ENCODE measurements around the gene RAB11FIP2. TPM values are rescaled to one million over a fixed set of nuclear protein-coding genes. Genes with fewer than 3 reads are reported as not detected.

Gene RAB11FIP2
- total RNA-seq, 2 experiments from 2014 or later: 20.9 to 27.0 TPM

GRCh38 chr10:117997673-117998072 is 49.1 kb downstream of the RAB11FIP2 start:
- DNase-seq (ENCODE audit: low spot score): no peak
- Histone ChIP-seq H3K4me2 (ENCODE audit: low read length) (no peak overlapping the region), H3K27ac (ENCODE audit: low read depth, low read length, poor library complexity, severe bottlenecking) (no peak overlapping the region), H3K4me3 (ENCODE audit: low read depth, low read length, poor library complexity, severe bottlenecking) (no peak overlapping the region), H3K36me3 (ENCODE audit: insufficient read depth, low read length) (0 out of 2 replicates have a peak, but pooled peaks cover 10% of the 10 kb centered on the region), H4K20me1 (ENCODE audit: insufficient read depth, low read length) (no peaks in the 10 kb centered on the region), H3K9me3 (ENCODE audit: low read length) (no peaks in the 10 kb centered on the region), H2AFZ (ENCODE audit: low read length) (no peak overlapping the region), H3K4me1 (ENCODE audit: insufficient read depth, low read length, poor library complexity, severe bottlenecking) (no peaks in the 10 kb centered on the region), H3K79me2 (ENCODE audit: insufficient read depth, low read depth, low read length) (no peaks in the 10 kb centered on the region), H3K9me2 (ENCODE audit: insufficient read depth, low read length) (no peaks in the 10 kb centered on the region)
- TF ChIP-seq EZH2phosphoT487 (IDR thresholded peaks at IDR 0.05; ENCODE audit: borderline replicate concordance, low read depth, low read length): no peak
- TF ChIP-seq, protein P1, sequence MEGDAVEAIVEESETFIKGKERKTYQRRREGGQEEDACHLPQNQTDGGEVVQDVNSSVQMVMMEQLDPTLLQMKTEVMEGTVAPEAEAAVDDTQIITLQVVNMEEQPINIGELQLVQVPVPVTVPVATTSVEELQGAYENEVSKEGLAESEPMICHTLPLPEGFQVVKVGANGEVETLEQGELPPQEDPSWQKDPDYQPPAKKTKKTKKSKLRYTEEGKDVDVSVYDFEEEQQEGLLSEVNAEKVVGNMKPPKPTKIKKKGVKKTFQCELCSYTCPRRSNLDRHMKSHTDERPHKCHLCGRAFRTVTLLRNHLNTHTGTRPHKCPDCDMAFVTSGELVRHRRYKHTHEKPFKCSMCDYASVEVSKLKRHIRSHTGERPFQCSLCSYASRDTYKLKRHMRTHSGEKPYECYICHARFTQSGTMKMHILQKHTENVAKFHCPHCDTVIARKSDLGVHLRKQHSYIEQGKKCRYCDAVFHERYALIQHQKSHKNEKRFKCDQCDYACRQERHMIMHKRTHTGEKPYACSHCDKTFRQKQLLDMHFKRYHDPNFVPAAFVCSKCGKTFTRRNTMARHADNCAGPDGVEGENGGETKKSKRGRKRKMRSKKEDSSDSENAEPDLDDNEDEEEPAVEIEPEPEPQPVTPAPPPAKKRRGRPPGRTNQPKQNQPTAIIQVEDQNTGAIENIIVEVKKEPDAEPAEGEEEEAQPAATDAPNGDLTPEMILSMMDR (conservative IDR thresholded peaks at IDR 0.05; ENCODE audit: low read length): no peak
- intact Hi-C loops (cut with micrococcal nuclease; ENCODE audit: unreplicated experiment): no loop called here
- ChIA-PET POLR2A (no interaction called here), CTCF (ENCODE audit: unreplicated experiment) (no interaction called here)
- BruUV-seq (replicated peaks): no TSS peak

- Histone ChIP-seq H3K36me3 (ENCODE audit: insufficient read depth, low read length) (0 out of 2 replicates have a peak, but pooled peaks cover under 1% of the 10 kb centered on the region), H3K79me2 (ENCODE audit: insufficient read depth, low read depth, low read length) (no peaks in the 10 kb centered on the region), H3K9me2 (ENCODE audit: insufficient read depth, low read length) (no peaks in the 10 kb centered on the region), H3K27ac (ENCODE audit: low read depth, low read length, poor library complexity, severe bottlenecking) (no peak overlapping the region), H3K4me3 (ENCODE audit: low read depth, low read length, poor library complexity, severe bottlenecking) (no peak overlapping the region), H2AFZ (ENCODE audit: low read length) (no peak overlapping the region), H4K20me1 (ENCODE audit: insufficient read depth, low read length) (no peaks in the 10 kb centered on the region), H3K4me2 (ENCODE audit: low read length) (no peak overlapping the region), H3K9me3 (ENCODE audit: low read length) (no peaks in the 10 kb centered on the region), H3K4me1 (ENCODE audit: insufficient read depth, low read length, poor library complexity, severe bottlenecking) (no peaks in the 10 kb centered on the region)
- ChIA-PET CTCF (ENCODE audit: unreplicated experiment) (no interaction called here), POLR2A (no interaction called here)
- no TSS peak for BruUV-seq (replicated peaks)
- intact Hi-C loops (cut with micrococcal nuclease; ENCODE audit: unreplicated experiment): no loop called here
- no peak for DNase-seq (ENCODE audit: low spot score)
- TF ChIP-seq EZH2phosphoT487 (IDR thresholded peaks at IDR 0.05; ENCODE audit: borderline replicate concordance, low read depth, low read length): no peak
- TF ChIP-seq, protein P1 (conservative IDR thresholded peaks at IDR 0.05; ENCODE audit: low read length): no peak
These were observed 50.0 kb downstream of the RAB11FIP2 start for GRCh38 chr10:117996709-117997108.

DNA sequence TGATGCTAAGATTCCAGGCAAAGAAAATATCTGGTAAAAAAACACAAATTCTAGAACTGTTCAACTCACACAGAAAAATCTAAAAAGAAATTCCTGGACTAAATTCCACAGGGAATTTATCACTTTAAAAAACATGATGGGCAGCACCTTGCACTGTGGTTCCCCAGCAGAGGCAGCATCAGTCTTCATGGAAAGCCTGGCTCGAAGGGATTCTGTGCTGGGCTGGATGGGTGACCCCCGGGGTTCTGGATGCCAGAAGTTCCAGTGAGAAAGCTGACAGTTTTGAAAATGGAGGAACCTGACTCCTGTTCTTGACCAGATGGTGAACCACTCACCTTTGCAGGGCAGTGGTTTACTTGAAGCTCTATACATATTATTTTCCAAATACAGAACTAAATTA is 52.0 kb downstream of the RAB11FIP2 start:
- ChIA-PET POLR2A (no interaction called here), CTCF (ENCODE audit: unreplicated experiment) (no interaction called here)
- no peak for DNase-seq (ENCODE audit: low spot score)
- no TSS peak for BruUV-seq (replicated peaks)
- Histone ChIP-seq H3K9me2 (ENCODE audit: insufficient read depth, low read length) (no peaks in the 10 kb centered on the region), H4K20me1 (ENCODE audit: insufficient read depth, low read length) (no peaks in the 10 kb centered on the region), H3K79me2 (ENCODE audit: insufficient read depth, low read depth, low read length) (no peaks in the 10 kb centered on the region), H3K27ac (ENCODE audit: low read depth, low read length, poor library complexity, severe bottlenecking) (no peak overlapping the region), H2AFZ (ENCODE audit: low read length) (no peak overlapping the region), H3K36me3 (ENCODE audit: insufficient read depth, low read length) (no peaks in the 10 kb centered on the region), H3K4me3 (ENCODE audit: low read depth, low read length, poor library complexity, severe bottlenecking) (no peak overlapping the region), H3K9me3 (ENCODE audit: low read length) (no peaks in the 10 kb centered on the region), H3K4me2 (ENCODE audit: low read length) (no peak overlapping the region), H3K4me1 (ENCODE audit: insufficient read depth, low read length, poor library complexity, severe bottlenecking) (no peaks in the 10 kb centered on the region)
- intact Hi-C loops (cut with micrococcal nuclease; ENCODE audit: unreplicated experiment): no loop called here
- TF ChIP-seq, protein P1 (conservative IDR thresholded peaks at IDR 0.05; ENCODE audit: low read length): no peak
- no peak for TF ChIP-seq EZH2phosphoT487 (IDR thresholded peaks at IDR 0.05; ENCODE audit: borderline replicate concordance, low read depth, low read length)
